ENCODE results near the gene SUZ12.
"Not testable (repeated sequence)": the region's sequence is repeated elsewhere in the genome, so short reads cannot be mapped to it uniquely, and the experiment has no call there.

SUZ12 gene

DNA sequence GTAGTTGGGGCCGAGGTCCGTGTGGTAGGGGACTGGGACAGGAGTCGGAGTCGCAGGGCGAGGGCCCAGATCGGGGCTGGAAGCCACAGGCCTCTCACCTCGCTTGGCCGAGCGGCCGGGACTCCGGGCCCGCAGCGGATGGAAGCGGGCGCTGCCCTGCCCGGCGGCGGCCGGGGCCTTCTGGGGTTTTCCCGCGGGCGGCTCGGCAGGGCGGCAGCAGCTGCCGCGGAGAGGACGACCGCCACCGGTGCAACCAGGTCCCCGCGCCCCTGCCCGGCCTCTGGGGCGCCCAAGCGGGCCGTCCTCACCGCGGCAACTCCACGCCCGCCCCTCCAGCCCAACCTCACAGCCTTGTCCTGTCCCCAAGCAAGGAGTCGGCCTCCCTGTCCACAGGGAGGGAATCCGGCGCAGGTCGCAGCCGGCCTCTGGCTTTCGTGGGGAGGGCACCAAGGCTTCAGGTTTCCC is 19.7 kb upstream of the SUZ12 start:
- Histone ChIP-seq H3K4me3 (ENCODE audit: low read depth, low read length) (no peak overlapping the region), H3K36me3 (ENCODE audit: control insufficient read depth in 2 of 2, insufficient read depth in 1 of 2, low read length in 2 of 2) (no peaks in the 10 kb centered on the region), H3K9me3 (ENCODE audit: control insufficient read depth, insufficient read depth, low read depth, low read length) (no peaks in the 10 kb centered on the region), H3K27ac (ENCODE audit: extremely low read depth, low read depth, low read length) (no peak overlapping the region), H3K4me1 (ENCODE audit: control insufficient read depth, insufficient read depth, low read length) (no peaks in the 10 kb centered on the region)
- POLR2A ChIA-PET = no interaction called here
- CTCF ChIA-PET = no interaction called here
- TF ChIP-seq BCL11B (tag by site-specific recombination; IDR thresholded peaks at IDR 0.05; ENCODE audit: low read depth) (no peak), SP7 (tag by site-specific recombination; IDR thresholded peaks at IDR 0.05) (no peak), ZNF121 (tag by site-specific recombination; IDR thresholded peaks at IDR 0.05) (no peak), ZNF518A (tag by site-specific recombination; conservative IDR thresholded peaks at IDR 0.05; ENCODE audit: low read depth) (no peak), ZBTB17 (tag by site-specific recombination; IDR thresholded peaks at IDR 0.05) (no peak), TRIM28 (IDR thresholded peaks at IDR 0.05; ENCODE audit: borderline replicate concordance, low read length) (no peak), ZNF571 (tag by site-specific recombination; IDR thresholded peaks at IDR 0.05) (no peak)

GRCh38 chr17:31917721-31918120 is 19.1 kb upstream of the SUZ12 start:
- H3K36me3 ChIP-seq (ENCODE audit: control insufficient read depth in 2 of 2, insufficient read depth in 1 of 2, low read length in 2 of 2); H3K9me3 ChIP-seq (ENCODE audit: control insufficient read depth, insufficient read depth, low read depth, low read length); POLR2A ChIA-PET; H3K27ac ChIP-seq (ENCODE audit: extremely low read depth, low read depth, low read length); H3K4me1 ChIP-seq (ENCODE audit: control insufficient read depth, insufficient read depth, low read length); CTCF ChIA-PET; H3K4me3 ChIP-seq (ENCODE audit: low read depth, low read length): not testable (repeated sequence)
- 0 out of 2 replicates have a peak, but pooled peaks have one; percentile 20 for TF ChIP-seq ZNF202 (tag by site-specific recombination; IDR thresholded peaks at IDR 0.05; ENCODE audit: borderline replicate concordance)

DNA sequence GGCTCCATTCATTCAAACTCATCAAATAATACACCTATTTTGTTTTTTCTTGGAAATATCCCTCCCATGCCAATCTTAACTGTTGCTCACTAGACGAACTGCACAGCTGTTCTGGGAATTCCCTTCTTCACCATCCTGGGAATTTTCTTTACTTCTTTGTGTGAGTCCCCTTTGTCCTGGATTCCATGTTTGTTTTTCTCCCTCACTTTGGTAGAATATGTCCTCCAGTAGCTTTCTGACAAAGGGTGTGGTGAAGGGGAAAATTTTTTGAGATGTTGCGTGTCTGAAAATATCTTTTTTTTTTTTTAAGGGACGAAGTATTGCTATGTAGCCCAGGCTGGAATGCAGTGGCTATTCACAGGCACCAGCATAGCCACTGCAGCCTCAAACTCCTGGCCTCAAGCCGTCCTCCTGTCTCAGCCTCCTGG is 18.1 kb upstream of the SUZ12 start:
- TF ChIP-seq, protein P1, sequence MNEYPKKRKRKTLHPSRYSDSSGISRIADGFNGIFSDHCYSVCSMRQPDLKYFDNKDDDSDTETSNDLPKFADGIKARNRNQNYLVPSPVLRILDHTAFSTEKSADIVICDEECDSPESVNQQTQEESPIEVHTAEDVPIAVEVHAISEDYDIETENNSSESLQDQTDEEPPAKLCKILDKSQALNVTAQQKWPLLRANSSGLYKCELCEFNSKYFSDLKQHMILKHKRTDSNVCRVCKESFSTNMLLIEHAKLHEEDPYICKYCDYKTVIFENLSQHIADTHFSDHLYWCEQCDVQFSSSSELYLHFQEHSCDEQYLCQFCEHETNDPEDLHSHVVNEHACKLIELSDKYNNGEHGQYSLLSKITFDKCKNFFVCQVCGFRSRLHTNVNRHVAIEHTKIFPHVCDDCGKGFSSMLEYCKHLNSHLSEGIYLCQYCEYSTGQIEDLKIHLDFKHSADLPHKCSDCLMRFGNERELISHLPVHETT (tag by site-specific recombination; IDR thresholded peaks at IDR 0.05) = no peak
- no peak for TF ChIP-seq TCF7L2 (IDR thresholded peaks at IDR 0.05; ENCODE audit: borderline replicate concordance, low read depth, low read length)
- no peak for TF ChIP-seq ZNF398 (tag by site-specific recombination; IDR thresholded peaks at IDR 0.05)
- no peak for TF ChIP-seq ZNF621 (tag by site-specific recombination; IDR thresholded peaks at IDR 0.05)
- TF ChIP-seq ZNF560 (tag by site-specific recombination; IDR thresholded peaks at IDR 0.05; ENCODE audit: borderline replicate concordance) = no peak
- no peak for TF ChIP-seq ZBTB20 (tag by site-specific recombination; IDR thresholded peaks at IDR 0.05)
- TF ChIP-seq ZNF140 (tag by site-specific recombination; IDR thresholded peaks at IDR 0.05) = no peak
- POLR2A ChIA-PET = no interaction called here

More for the DNA sequence above, 18.1 kb upstream of the SUZ12 start:
- CTCF ChIA-PET = interaction anchor here (0.6 to 1.2 kb wide), 2 partner anchors 9 to 243 kb away, joined by 4 read pairs; no protein-coding TSS in a partner anchor
- H3K9me3 ChIP-seq (ENCODE audit: control insufficient read depth, insufficient read depth, low read depth, low read length) = no peaks in the 10 kb centered on the region
- H3K4me3 ChIP-seq (ENCODE audit: low read depth, low read length) = no peak overlapping the region
- no peaks in the 10 kb centered on the region for H3K36me3 ChIP-seq (ENCODE audit: control insufficient read depth in 2 of 2, insufficient read depth in 1 of 2, low read length in 2 of 2)
- H3K4me1 ChIP-seq (ENCODE audit: control insufficient read depth, insufficient read depth, low read length) = no peaks in the 10 kb centered on the region
- no peak overlapping the region for H3K27ac ChIP-seq (ENCODE audit: extremely low read depth, low read depth, low read length)
